Hepatocyte (in vitro differentiated cells): ENCODE measurements around the gene PLA2G4C.

Experiments used
- EZH2 ChIP-seq: fragments of 200-600 bp; sonication (generic); IDR thresholded peaks from 2 replicates; pipeline ENCODE4 v1.6.1; 2016; ENCODE audit warnings: antibody characterized with exemption, mild to moderate bottlenecking, borderline replicate concordance
- TF ChIP-seq, protein P1 (sequence below): fragments of 200-600 bp; sonication (generic); IDR thresholded peaks from 2 replicates; pipeline ENCODE4 v1.5.1; 2016; ENCODE audit warnings: antibody characterized with exemption, mild to moderate bottlenecking; ENCODE audit not compliant: poor library complexity

DNA sequence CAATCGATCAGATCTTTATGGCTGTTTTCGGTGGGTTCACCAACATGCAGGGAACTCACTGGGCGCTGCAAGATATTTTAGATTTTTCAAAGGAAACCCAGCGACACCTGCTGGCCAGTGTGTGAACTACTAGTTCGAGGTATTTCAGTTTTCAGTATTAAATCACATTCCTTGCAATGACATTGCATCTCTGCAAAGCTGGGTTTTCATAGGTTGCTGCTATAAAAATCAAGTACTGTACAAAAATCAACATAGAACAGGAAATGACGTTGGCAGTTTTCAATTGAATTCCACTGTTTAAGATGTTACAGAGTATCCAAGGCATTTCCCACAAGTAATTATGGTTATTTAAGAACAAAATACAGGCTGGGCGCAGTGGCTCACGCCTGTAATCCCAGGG is 41.9 kb upstream of the PLA2G4C start:
- TF ChIP-seq, protein P1, sequence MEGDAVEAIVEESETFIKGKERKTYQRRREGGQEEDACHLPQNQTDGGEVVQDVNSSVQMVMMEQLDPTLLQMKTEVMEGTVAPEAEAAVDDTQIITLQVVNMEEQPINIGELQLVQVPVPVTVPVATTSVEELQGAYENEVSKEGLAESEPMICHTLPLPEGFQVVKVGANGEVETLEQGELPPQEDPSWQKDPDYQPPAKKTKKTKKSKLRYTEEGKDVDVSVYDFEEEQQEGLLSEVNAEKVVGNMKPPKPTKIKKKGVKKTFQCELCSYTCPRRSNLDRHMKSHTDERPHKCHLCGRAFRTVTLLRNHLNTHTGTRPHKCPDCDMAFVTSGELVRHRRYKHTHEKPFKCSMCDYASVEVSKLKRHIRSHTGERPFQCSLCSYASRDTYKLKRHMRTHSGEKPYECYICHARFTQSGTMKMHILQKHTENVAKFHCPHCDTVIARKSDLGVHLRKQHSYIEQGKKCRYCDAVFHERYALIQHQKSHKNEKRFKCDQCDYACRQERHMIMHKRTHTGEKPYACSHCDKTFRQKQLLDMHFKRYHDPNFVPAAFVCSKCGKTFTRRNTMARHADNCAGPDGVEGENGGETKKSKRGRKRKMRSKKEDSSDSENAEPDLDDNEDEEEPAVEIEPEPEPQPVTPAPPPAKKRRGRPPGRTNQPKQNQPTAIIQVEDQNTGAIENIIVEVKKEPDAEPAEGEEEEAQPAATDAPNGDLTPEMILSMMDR, result peak; percentile 80
- TF ChIP-seq EZH2, result no peak
